GM10248 (cell line): ENCODE measurements around the gene ITGAE.
"Not testable (repeated sequence)": the region's sequence is repeated elsewhere in the genome, so short reads cannot be mapped to it uniquely, and the experiment has no call there.

Experiments
- CTCF ChIA-PET: fragments of 300-600 bp; sonication (Branson Sonifier 250); formaldehyde crosslinking; extraction: SDS; loops from one replicate; lab custom pipeline; 2021; ENCODE audit warnings: antibody characterized with exemption; lab: Yijun Ruan, JAX
- POLR2A ChIA-PET: fragments of 350-650 bp; sonication (Branson Sonifier 250); formaldehyde crosslinking; extraction: SDS; loops from one replicate; lab custom pipeline; 2020; ENCODE audit warnings: antibody characterized with exemption; lab: Yijun Ruan, JAX
- DNase-seq: peaks from one replicate; pipeline ENCODE4 v3.0.0; 2012; ENCODE audit errors: extremely low spot score
- CTCF ChIP-seq: IDR thresholded peaks from 2 replicates; pipeline ENCODE4 v1.5.1; 2012; ENCODE audit warnings: mild to moderate bottlenecking, low read depth; ENCODE audit errors: extremely low read depth, missing control alignments, control extremely low read depth

The ITGAE gene

GRCh38 chr17:3732210-3732621 is 68.8 kb downstream of the ITGAE start:
- ChIA-PET CTCF (interaction anchor here (0.6 to 9.8 kb wide), 20 partner anchors 8 to 266 kb away, joined by 3 to 217 read pairs (median 4); partner anchors contain the start of genes HASPIN, NCBP3 and P2RX5), POLR2A (no interaction called here)
- TF ChIP-seq CTCF: peak; percentile 82
- peak; percentile 80 for DNase-seq

GRCh38 chr17:3730881-3731429 is 70.0 kb downstream of the ITGAE start:
- POLR2A ChIA-PET: no interaction called here
- TF ChIP-seq CTCF: no peak
- DNase-seq: no peak
- CTCF ChIA-PET: interaction anchor here (0.9 to 6.2 kb wide), 9 partner anchors 8 to 129 kb away, joined by 3 to 69 read pairs (median 5); partner anchors contain the start of genes HASPIN and NCBP3

GRCh38 chr17:3729881-3730280 is 71.1 kb downstream of the ITGAE start:
- ChIA-PET POLR2A (interaction anchor here (0.6 kb wide), 1 partner anchor 67 kb away, joined by 5 read pairs; no protein-coding TSS in a partner anchor), CTCF (interaction anchor here (1.2 to 6.2 kb wide), 5 partner anchors 9 to 132 kb away, joined by 3 to 69 read pairs (median 5); no protein-coding TSS in a partner anchor)
- DNase-seq: no peak
- no peak for TF ChIP-seq CTCF

- ChIA-PET POLR2A (interaction anchor here (0.7 kb wide), 1 partner anchor 45 kb away, joined by 4 read pairs; no protein-coding TSS in a partner anchor), CTCF (interaction anchor here (1.3 to 6.2 kb wide), 7 partner anchors 7 to 1312 kb away, joined by 3 to 69 read pairs (median 10); partner anchors contain the start of gene NCBP3)
- not testable (repeated sequence) for DNase-seq
Observed at GRCh38 chr17:3728099-3728498, 72.9 kb downstream of the ITGAE start.

GRCh38 chr17:3727041-3727440 is 73.9 kb downstream of the ITGAE start:
- ChIA-PET CTCF (interaction anchor here (1.1 to 6.2 kb wide), 8 partner anchors 8 to 1311 kb away, joined by 3 to 69 read pairs (median 8); partner anchors contain the start of gene NCBP3), POLR2A (interaction anchor here (0.6 to 0.9 kb wide), 2 partner anchors 12 to 119 kb away, joined by 3 to 4 read pairs; partner anchors contain the start of gene NCBP3)
- no peak for TF ChIP-seq CTCF

GRCh38 chr17:3724378-3725077 is 76.5 kb downstream of the ITGAE start:
- ChIA-PET POLR2A (no interaction called here), CTCF (interaction anchor here (1.2 to 4.0 kb wide), 7 partner anchors 8 to 103 kb away, joined by 3 to 29 read pairs (median 14); no protein-coding TSS in a partner anchor)
- no peak for TF ChIP-seq CTCF
- DNase-seq: no peak

More at GRCh38 chr17:3727041-3727440, 73.9 kb downstream of the ITGAE start:
- no peak for DNase-seq
